Left lung (tissue), 10 donors: ENCODE results near the gene TBL1XR1. TPM values are rescaled to one million over a fixed set of nuclear protein-coding genes. Genes with fewer than 3 reads are reported as not detected.
"Not testable (repeated sequence)": the region's sequence is repeated elsewhere in the genome, so short reads cannot be mapped to it uniquely, and the experiment has no call there.

Experiments used
- ATAC-seq: fragments of 200-7000 bp; cut with Tn5 transposase; one replicate; pipeline ENCODE4 v1.9.1; 2020; ENCODE audit warnings: moderate library complexity
- DNase-seq, 4 donors: peaks; one replicate each; pipeline ENCODE4 v3.0.0-alpha.2; 2013 to 2020
- H3K27ac ChIP-seq, 2 donors: fragments of 200-600 bp; sonication (generic) in 1 of 2; one replicate each; pipeline versions ENCODE4 v1.5.0 to v1.8.0; 2020 to 2021
- H3K27me3 ChIP-seq, 2 donors: fragments of 200-600 bp; sonication (generic) in 1 of 2; one replicate each; pipeline versions ENCODE4 v1.5.0 to v1.8.0; 2020 to 2021
- H3K36me3 ChIP-seq, 2 donors: fragments of 200-600 bp; sonication (generic) in 1 of 2; one replicate each; pipeline versions ENCODE4 v1.5.0 to v1.8.0; 2020 to 2021
- H3K4me1 ChIP-seq, 2 donors: fragments of 200-600 bp; one replicate each; pipeline ENCODE4 v1.8.0; 2021
- H3K4me3 ChIP-seq, 2 donors: fragments of 200-600 bp; sonication (generic) in 1 of 2; one replicate each; pipeline versions ENCODE4 v1.5.0 to v1.8.0; 2020 to 2021; ENCODE audit warnings: mild to moderate bottlenecking in 1 of 2
- H3K9me3 ChIP-seq, 2 donors: fragments of 200-600 bp; sonication (generic) in 1 of 2; one replicate each; pipeline versions ENCODE4 v1.5.0 to v1.8.0; 2020 to 2021
- CTCF ChIP-seq, 2 donors: fragments of 200-600 bp; sonication (generic) in 1 of 2; IDR thresholded peaks; one replicate each; pipeline versions ENCODE4 v1.5.0 to v1.8.0; 2021; ENCODE audit warnings: antibody characterized with exemption in 2 of 2
- intact Hi-C, 2 donors: fragments of 100-400 bp; cut with DNase I; formaldehyde crosslinking; loops; one replicate each; pipeline versions ENCODE4 v1.11.2 to v1.14.2; 2022
- polyA plus RNA-seq, 6 donors: library from polyadenylated mRNA; unstranded; fragments of 120-200 nt; gene quantifications; one replicate each; pipeline ENCODE4 v1.2.1, GENCODE V29; 2013; ENCODE audit not compliant: insufficient read length in 6 of 6
- total RNA-seq, 2 donors: library from RNA; stranded (reverse); fragmentation: NEBNext Ultra II Directional; extraction: Animal tissue kit (Norgen Biotek cat#: 25700); gene quantifications; one replicate each; pipeline ENCODE4 v1.2.1, GENCODE V29; 2021
- donor health status: DM: no; HTN: yes; CAD: no.
- donor health status: DM: no; HTN: no; CAD: no.

TBL1XR1 gene
- total and polyA plus RNA-seq, 8 donors, result 116 to 202 (median 155) TPM

- ATAC-seq, result peak; percentile 65
- Histone ChIP-seq H3K9me3 (no peaks in the 10 kb centered on the region), H3K27me3 (no peaks in the 10 kb centered on the region), H3K4me3 (no peak overlapping the region), H3K4me1 (peaks cover 8 to 56% of the 10 kb centered on the region in 2 donors), H3K36me3 (no peaks in the 10 kb centered on the region), H3K27ac (peak overlapping the region in 1 of 2 donors; percentile 59)
- TF ChIP-seq CTCF (IDR thresholded peaks at IDR 0.05), result no peak
- intact Hi-C loops, result no loop called here
- DNase-seq, result no peak
These were observed 52.4 kb downstream of the TBL1XR1 start for GRCh38 chr3:177144922-177145321.

GRCh38 chr3:177141899-177142646 lies 55.2 kb downstream of the TBL1XR1 start:
- H3K27me3 ChIP-seq, result no peaks in the 10 kb centered on the region
- H3K27ac ChIP-seq, result peak overlapping the region in 1 of 2 donors; percentile 24
- H3K4me3 ChIP-seq, result no peak overlapping the region
- intact Hi-C loops, result no loop called here
- peaks cover 6 to 64% of the 10 kb centered on the region in 2 donors for H3K4me1 ChIP-seq
- DNase-seq, result no peak
- H3K9me3 ChIP-seq, result no peaks in the 10 kb centered on the region
- ATAC-seq, result no peak
- no peak for TF ChIP-seq CTCF (IDR thresholded peaks at IDR 0.05)
- H3K36me3 ChIP-seq, result no peaks in the 10 kb centered on the region

- H3K4me1 ChIP-seq, result peaks cover 6 to 64% of the 10 kb centered on the region in 2 donors
- H3K27me3 ChIP-seq, result no peaks in the 10 kb centered on the region
- no peaks in the 10 kb centered on the region for H3K36me3 ChIP-seq
- DNase-seq (no peak), ATAC-seq (no peak)
- TF ChIP-seq CTCF (IDR thresholded peaks at IDR 0.05), result no peak
- no peak overlapping the region for H3K27ac ChIP-seq
- no peaks in the 10 kb centered on the region for H3K9me3 ChIP-seq
- H3K4me3 ChIP-seq, result no peak overlapping the region
- intact Hi-C loops, result no loop called here
These were observed 55.8 kb downstream of the TBL1XR1 start for GRCh38 chr3:177141471-177141870.

- DNase-seq, H3K27ac ChIP-seq, H3K36me3 ChIP-seq, H3K27me3 ChIP-seq, ATAC-seq, H3K4me3 ChIP-seq, intact Hi-C loops, H3K9me3 ChIP-seq: not testable (repeated sequence)
- peaks cover 6 to 47% of the 10 kb centered on the region in 2 donors for H3K4me1 ChIP-seq
These were observed 58.1 kb downstream of the TBL1XR1 start for GRCh38 chr3:177139220-177139619.

- TF ChIP-seq CTCF (IDR thresholded peaks at IDR 0.05), result no peak
- no peaks in the 10 kb centered on the region for H3K27me3 ChIP-seq
These were observed 59.2 kb downstream of the TBL1XR1 start for GRCh38 chr3:177137774-177138705.

More at GRCh38 chr3:177137774-177138705, 59.2 kb downstream of the TBL1XR1 start:
- H3K9me3 ChIP-seq, result no peaks in the 10 kb centered on the region
- no peaks in the 10 kb centered on the region for H3K36me3 ChIP-seq
- intact Hi-C loops, result no loop called here
- ATAC-seq, result no peak
- H3K4me1 ChIP-seq, result peaks cover 6 to 43% of the 10 kb centered on the region in 2 donors
- no peak overlapping the region for H3K4me3 ChIP-seq
- no peak overlapping the region for H3K27ac ChIP-seq
- DNase-seq, result no peak
